PC-9 (cell line): Measurements from ENCODE around the gene SPIC. TPM values are rescaled to one million over a fixed set of nuclear protein-coding genes. Genes with fewer than 3 reads are reported as not detected.

Experiments
- BruUV-seq: library from RNA; stranded (reverse); fragments of 400-500 nt; replicated peaks from 2 replicates; lab custom pipeline; 2021; lab: Mats Ljungman, UMichigan
- CTCF ChIA-PET: fragments of 300-600 bp; sonication (Branson Sonifier 250); formaldehyde crosslinking; loops from one replicate; lab custom pipeline; 2022; ENCODE audit warnings: antibody characterized with exemption; lab: Charles Lee
- POLR2A ChIA-PET: fragments of 300-600 bp; sonication (Branson Sonifier 250); formaldehyde crosslinking; loops from one replicate; lab custom pipeline; 2022; ENCODE audit warnings: antibody characterized with exemption; ENCODE audit not compliant: unreplicated experiment; lab: Charles Lee
- DNase-seq, 2 experiments: peaks; one replicate each; pipeline versions ENCODE4 v3.0.0 to v3.0.0-alpha.2; 2015 to 2022; ENCODE audit warnings: mixed read lengths in 1 of 2
- H2AFZ ChIP-seq: fragments of 200-600 bp; sonication (generic); 2 replicates; pipeline ENCODE4 v1.8.1; 2017; ENCODE audit warnings: antibody characterized with exemption
- H3F3A ChIP-seq: fragments of 200-600 bp; sonication (generic); 2 replicates; pipeline ENCODE4 v1.8.1; 2017; ENCODE audit warnings: antibody characterized with exemption, mild to moderate bottlenecking, low read depth; ENCODE audit not compliant: insufficient read depth
- H3K27ac ChIP-seq: fragments of 200-600 bp; sonication (generic); 2 replicates; pipeline ENCODE4 v1.6.1; 2016; ENCODE audit warnings: mixed run types
- H3K27me3 ChIP-seq: fragments of 200-600 bp; sonication (generic); 2 replicates; pipeline ENCODE4 v1.6.1; 2016; ENCODE audit warnings: low read depth, mixed run types; ENCODE audit not compliant: insufficient read depth
- H3K36me3 ChIP-seq: fragments of 200-600 bp; sonication (generic); 2 replicates; pipeline ENCODE4 v1.6.1; 2016; ENCODE audit warnings: low read depth, mixed run types
- H3K4me1 ChIP-seq: fragments of 200-600 bp; sonication (generic); replicated peaks from 2 replicates; pipeline ENCODE4 v1.6.1; 2016; ENCODE audit warnings: mixed run types; ENCODE audit not compliant: insufficient read depth
- H3K4me2 ChIP-seq: fragments of 200-600 bp; sonication (generic); 2 replicates; pipeline ENCODE4 v1.6.1; 2017; ENCODE audit warnings: mixed run types
- H3K4me3 ChIP-seq: fragments of 200-600 bp; sonication (generic); 2 replicates; pipeline ENCODE4 v1.6.1; 2016; ENCODE audit warnings: mixed run types
- H3K79me2 ChIP-seq: fragments of 200-600 bp; sonication (generic); 2 replicates; pipeline ENCODE4 v1.6.1; 2017; ENCODE audit warnings: low read depth, mixed run types
- H3K9me2 ChIP-seq: fragments of 200-600 bp; sonication (generic); 2 replicates; pipeline ENCODE4 v1.8.1; 2017; ENCODE audit warnings: mild to moderate bottlenecking; ENCODE audit not compliant: insufficient read depth
- H3K9me3 ChIP-seq: fragments of 200-600 bp; sonication (generic); 2 replicates; pipeline ENCODE4 v1.8.1; 2016; ENCODE audit warnings: low read depth; ENCODE audit not compliant: insufficient read depth
- H4K20me1 ChIP-seq: fragments of 200-600 bp; sonication (generic); 2 replicates; pipeline ENCODE4 v1.8.1; 2017; ENCODE audit not compliant: insufficient read depth
- CTCF ChIP-seq: fragments of 200-600 bp; sonication (generic); conservative IDR thresholded peaks from 2 replicates; pipeline ENCODE4 v1.6.1; 2017; ENCODE audit warnings: mixed run types, antibody characterized with exemption, mild to moderate bottlenecking, moderate library complexity
- EZH2 ChIP-seq: fragments of 200-600 bp; sonication (generic); IDR thresholded peaks from 2 replicates; pipeline ENCODE4 v1.8.0; 2017; ENCODE audit warnings: antibody characterized with exemption, low read depth
- intact Hi-C: fragments of 100-400 bp; cut with micrococcal nuclease; formaldehyde crosslinking; loops from one replicate; pipeline ENCODE4 v1.10.0; 2022; ENCODE audit not compliant: unreplicated experiment
- total RNA-seq: library from RNA; stranded (reverse); gene quantifications from 2 replicates; pipeline ENCODE4 v1.2.3, GENCODE V29; 2021

The SPIC gene
- total RNA-seq, 1 experiment from 2014 or later = not detected

DNA sequence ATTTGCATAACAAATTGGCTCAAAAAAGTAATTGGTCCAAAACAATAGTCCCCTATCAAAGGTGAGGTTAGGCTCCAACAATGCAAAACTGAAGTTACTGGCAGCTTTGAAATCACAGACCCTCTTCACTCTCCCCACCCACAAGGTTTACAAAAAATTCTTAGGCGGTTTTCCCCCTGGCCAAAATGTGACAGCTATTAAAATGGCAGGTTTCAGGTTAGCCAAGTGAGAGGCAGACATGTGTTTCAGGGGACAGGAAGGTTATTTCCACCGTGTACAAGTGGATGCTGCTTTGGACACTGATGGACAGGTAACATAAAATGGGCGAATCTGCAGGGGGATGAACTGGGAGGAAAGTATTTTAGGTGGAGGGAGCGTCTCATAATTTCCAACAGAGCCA, 888 bp upstream of the SPIC start:
- H2AFZ ChIP-seq = no peak overlapping the region
- no peak overlapping the region for H3K4me3 ChIP-seq
- H3K4me2 ChIP-seq = no peak overlapping the region
- H3K4me1 ChIP-seq = no peaks in the 10 kb centered on the region
- no peaks in the 10 kb centered on the region for H3K27me3 ChIP-seq
- H3K9me2 ChIP-seq = no peaks in the 10 kb centered on the region
- no peaks in the 10 kb centered on the region for H3F3A ChIP-seq
- BruUV-seq = no TSS peak
- H4K20me1 ChIP-seq = no peaks in the 10 kb centered on the region
- H3K79me2 ChIP-seq = no peaks in the 10 kb centered on the region
- no peak for TF ChIP-seq CTCF
- TF ChIP-seq EZH2 = no peak
- H3K36me3 ChIP-seq = no peaks in the 10 kb centered on the region
- POLR2A ChIA-PET = no interaction called here
- no peak overlapping the region for H3K27ac ChIP-seq
- no peak for DNase-seq
- no peaks in the 10 kb centered on the region for H3K9me3 ChIP-seq
- CTCF ChIA-PET = no interaction called here
- intact Hi-C loops = no loop called here

DNA sequence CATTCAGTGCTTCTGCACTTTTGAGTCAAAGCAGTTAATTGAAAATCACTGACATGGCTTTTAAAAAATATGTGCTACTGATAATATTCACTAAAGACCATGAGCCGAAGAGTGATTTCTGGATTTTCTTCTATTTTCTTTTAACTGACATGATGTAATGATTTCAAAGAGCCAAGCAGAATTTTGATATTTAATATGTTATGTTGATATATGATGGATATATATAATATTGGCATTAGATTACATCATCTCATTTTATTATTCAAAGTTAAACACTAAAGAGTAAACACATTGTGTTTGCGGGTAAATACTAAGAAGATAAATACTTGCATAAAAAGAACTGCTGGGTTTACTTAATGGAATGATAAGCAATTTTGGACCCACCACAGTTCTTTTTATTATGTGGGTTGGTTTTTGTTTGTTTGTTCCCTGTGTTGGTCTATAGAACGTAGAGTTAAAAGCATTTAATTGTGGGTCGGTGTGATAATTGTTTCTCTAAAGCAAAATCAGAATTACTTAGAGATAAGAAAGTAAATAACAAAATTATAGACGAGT, 692 bp downstream of the SPIC start:
- POLR2A ChIA-PET = interaction anchor here (0.7 kb wide), 1 partner anchor 1248 kb away, joined by 4 read pairs; no protein-coding TSS in a partner anchor
- no TSS peak for BruUV-seq

GRCh38 chr12:101480849-101481248, 5.7 kb downstream of the SPIC start:
- H3F3A ChIP-seq = no peaks in the 10 kb centered on the region
- intact Hi-C loops = no loop called here
- TF ChIP-seq EZH2 = no peak
- TF ChIP-seq CTCF = no peak
- H3K79me2 ChIP-seq = no peaks in the 10 kb centered on the region
- POLR2A ChIA-PET = no interaction called here
- no peaks in the 10 kb centered on the region for H3K36me3 ChIP-seq
- no peaks in the 10 kb centered on the region for H3K9me3 ChIP-seq
- no peak overlapping the region for H2AFZ ChIP-seq
- H3K4me3 ChIP-seq = no peak overlapping the region
- no peak overlapping the region for H3K27ac ChIP-seq
- CTCF ChIA-PET = no interaction called here
- no TSS peak for BruUV-seq
- no peaks in the 10 kb centered on the region for H3K4me1 ChIP-seq
- no peak overlapping the region for H3K4me2 ChIP-seq
- H4K20me1 ChIP-seq = no peaks in the 10 kb centered on the region
- DNase-seq = no peak
- no peaks in the 10 kb centered on the region for H3K9me2 ChIP-seq
- H3K27me3 ChIP-seq = no peaks in the 10 kb centered on the region

More for the DNA sequence above, 692 bp downstream of the SPIC start:
- no peak overlapping the region for H3K27ac ChIP-seq
- no peaks in the 10 kb centered on the region for H3F3A ChIP-seq
- H3K4me3 ChIP-seq = no peak overlapping the region
- H3K4me1 ChIP-seq = no peaks in the 10 kb centered on the region
- H3K9me2 ChIP-seq = no peaks in the 10 kb centered on the region
- DNase-seq = no peak
- CTCF ChIA-PET = no interaction called here
- H3K4me2 ChIP-seq = no peak overlapping the region
- no peaks in the 10 kb centered on the region for H3K27me3 ChIP-seq
- TF ChIP-seq CTCF (no peak), EZH2 (no peak)
- no peaks in the 10 kb centered on the region for H3K79me2 ChIP-seq
- intact Hi-C loops = no loop called here
- H3K9me3 ChIP-seq = no peaks in the 10 kb centered on the region
- H4K20me1 ChIP-seq = no peaks in the 10 kb centered on the region
- H2AFZ ChIP-seq = no peak overlapping the region
- H3K36me3 ChIP-seq = no peaks in the 10 kb centered on the region
